C4-2B (cell line): ENCODE results near the gene DBN1.

Experiments
- CTCF ChIP-seq: fragments of 450-650 bp; conservative IDR thresholded peaks from 2 replicates; pipeline ENCODE4 v1.5.1; 2017; ENCODE audit warnings: mild to moderate bottlenecking
- ZFX ChIP-seq: fragments of 450-650 bp; IDR thresholded peaks from 2 replicates; pipeline ENCODE4 v1.6.1; 2017

- TF ChIP-seq CTCF (no peak), ZFX (no peak)
These were observed 35.8 kb downstream of the DBN1 start for GRCh38 chr5:177437623-177438022.
